Occipital lobe (tissue), 2 donors: ENCODE data around the gene TMEM203. TPM values are rescaled to one million over a fixed set of nuclear protein-coding genes. Genes with fewer than 3 reads are reported as not detected.
"Not testable (repeated sequence)": the region's sequence is repeated elsewhere in the genome, so short reads cannot be mapped to it uniquely, and the experiment has no call there.

Experiments
- DNase-seq: peaks from one replicate; lab custom pipeline; 2025; lab: John Stamatoyannopoulos, UW
- total RNA-seq: library from RNA; depleted of rRNA; stranded (reverse); fragments of >200 nt; gene quantifications from one replicate; pipeline ENCODE4 v1.2.3, GENCODE V29; 2014

Gene TMEM203
- total RNA-seq, result 42.9 TPM

GRCh38 chr9:137205126-137206069 is at the start of gene TMEM203, which contains the start of gene NDOR1:
Gene TMEM203 (minus strand): TSS chr9:137205648. CDS start chr9:137205414, 234 bp downstream.
Gene NDOR1 (plus strand): TSS chr9:137205700. CDS start chr9:137205778, 78 bp downstream.
- DNase-seq, result peak; percentile 86

GRCh38 chr9:137254624-137255447 is 49.4 kb upstream of the TMEM203 start, which contains the start of gene NELFB:
Gene NELFB (plus strand): TSS chr9:137255327.
- peak; percentile 90 for DNase-seq

GRCh38 chr9:137253717-137254623 is 48.5 kb upstream of the TMEM203 start:
- no peak for DNase-seq

GRCh38 chr9:137252555-137253506 is 47.4 kb upstream of the TMEM203 start:
- DNase-seq, result no peak

GRCh38 chr9:137251490-137252268 is 46.2 kb upstream of the TMEM203 start:
- no peak for DNase-seq

GRCh38 chr9:137251194-137251461 is 45.7 kb upstream of the TMEM203 start, which contains the start of gene STPG3:
Gene STPG3 (plus strand): TSS chr9:137251286. CDS start chr9:137251287, 1 bp downstream.
- DNase-seq, result no peak

- DNase-seq, result no peak
These were observed 45.1 kb upstream of the TMEM203 start for GRCh38 chr9:137250329-137251193.

GRCh38 chr9:137247916-137248175 is 42.4 kb upstream of the TMEM203 start:
- DNase-seq, result no peak

GRCh38 chr9:137247135-137247915 is 41.9 kb upstream of the TMEM203 start:
- DNase-seq, result no peak

- no peak for DNase-seq
These were observed 40.3 kb upstream of the TMEM203 start for GRCh38 chr9:137245450-137246421.

- no peak for DNase-seq
These were observed 39.3 kb upstream of the TMEM203 start for GRCh38 chr9:137244486-137245449.

- no peak for DNase-seq
These were observed 38.4 kb upstream of the TMEM203 start for GRCh38 chr9:137243626-137244485.

- not testable (repeated sequence) for DNase-seq
These were observed 37.8 kb upstream of the TMEM203 start for GRCh38 chr9:137243266-137243625.
